CD4-positive, alpha-beta T cell treated with Interleukin-2 at 100 ng/mL for 4 hours (primary cell): ENCODE measurements around the gene SULT1A1.
"Not testable (repeated sequence)": the region's sequence is repeated elsewhere in the genome, so short reads cannot be mapped to it uniquely, and the experiment has no call there.

Experiments
- DNase-seq: peaks from one replicate; pipeline ENCODE4 v3.0.0-alpha.2; 2020; ENCODE audit warnings: low spot score

Gene SULT1A1

GRCh38 chr16:28608867-28609596 lies 812 bp downstream of the SULT1A1 start:
- DNase-seq = not testable (repeated sequence)

- not testable (repeated sequence) for DNase-seq
Observed at GRCh38 chr16:28608496-28608808, 1.4 kb downstream of the SULT1A1 start.

GRCh38 chr16:28607681-28608495 lies 2.0 kb downstream of the SULT1A1 start:
- DNase-seq = not testable (repeated sequence)

GRCh38 chr16:28607116-28607623 lies 2.7 kb downstream of the SULT1A1 start:
- DNase-seq = no peak

- DNase-seq = no peak
Observed at GRCh38 chr16:28606291-28607115, 3.3 kb downstream of the SULT1A1 start.

- no peak for DNase-seq
Observed at GRCh38 chr16:28604186-28604565, 5.7 kb downstream of the SULT1A1 start.

GRCh38 chr16:28603381-28604185 lies 6.3 kb downstream of the SULT1A1 start:
- no peak for DNase-seq

GRCh38 chr16:28602529-28602928 lies 7.3 kb downstream of the SULT1A1 start:
- DNase-seq = no peak

- not testable (repeated sequence) for DNase-seq
Observed at GRCh38 chr16:28602062-28602461, 7.8 kb downstream of the SULT1A1 start.

- DNase-seq = not testable (repeated sequence)
Observed at GRCh38 chr16:28601589-28601988, 8.3 kb downstream of the SULT1A1 start.

GRCh38 chr16:28600965-28601364 lies 8.9 kb downstream of the SULT1A1 start:
- not testable (repeated sequence) for DNase-seq

GRCh38 chr16:28599377-28600285 lies 10.2 kb downstream of the SULT1A1 start:
- not testable (repeated sequence) for DNase-seq

- DNase-seq = no peak
Observed at GRCh38 chr16:28597692-28598261, 12.1 kb downstream of the SULT1A1 start.

GRCh38 chr16:28596840-28597691 lies 12.8 kb downstream of the SULT1A1 start, which contains the start of gene SULT1A2:
Gene SULT1A2 (minus strand): TSS chr16:28597050. CDS start chr16:28595930, 1,120 bp downstream.
- DNase-seq = no peak

GRCh38 chr16:28596115-28596630 lies 13.7 kb downstream of the SULT1A1 start:
- no peak for DNase-seq

GRCh38 chr16:28595451-28595850 lies 14.4 kb downstream of the SULT1A1 start:
- not testable (repeated sequence) for DNase-seq

- DNase-seq = no peak
Observed at GRCh38 chr16:28592979-28593553, 16.8 kb downstream of the SULT1A1 start.

- DNase-seq = no peak
Observed at GRCh38 chr16:28592511-28592910, 17.3 kb downstream of the SULT1A1 start.
